ENCODE results near the gene PIK3R4.

Gene PIK3R4

DNA sequence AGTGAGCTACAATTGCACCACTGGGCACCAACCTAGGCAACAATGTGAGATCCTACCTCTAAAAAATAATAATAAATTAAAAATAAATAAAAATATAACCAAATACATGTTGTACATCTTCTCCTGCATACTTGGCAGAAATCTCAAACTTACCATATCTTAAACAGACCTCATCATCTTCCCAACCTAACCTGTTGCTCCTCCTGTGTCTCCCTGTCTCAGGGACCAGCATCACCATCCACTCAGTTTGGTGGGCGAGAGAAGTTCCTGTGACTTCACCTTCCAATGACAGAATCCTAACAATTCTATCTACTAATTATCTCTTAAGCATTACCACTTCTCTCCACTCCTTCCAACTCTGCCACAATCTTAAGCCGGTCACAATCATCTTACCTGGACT lies 3.3 kb downstream of the PIK3R4 start:
- in situ Hi-C loops (cut with MboI; ENCODE audit: low sequenced_read_pairs) = no loop called here

DNA sequence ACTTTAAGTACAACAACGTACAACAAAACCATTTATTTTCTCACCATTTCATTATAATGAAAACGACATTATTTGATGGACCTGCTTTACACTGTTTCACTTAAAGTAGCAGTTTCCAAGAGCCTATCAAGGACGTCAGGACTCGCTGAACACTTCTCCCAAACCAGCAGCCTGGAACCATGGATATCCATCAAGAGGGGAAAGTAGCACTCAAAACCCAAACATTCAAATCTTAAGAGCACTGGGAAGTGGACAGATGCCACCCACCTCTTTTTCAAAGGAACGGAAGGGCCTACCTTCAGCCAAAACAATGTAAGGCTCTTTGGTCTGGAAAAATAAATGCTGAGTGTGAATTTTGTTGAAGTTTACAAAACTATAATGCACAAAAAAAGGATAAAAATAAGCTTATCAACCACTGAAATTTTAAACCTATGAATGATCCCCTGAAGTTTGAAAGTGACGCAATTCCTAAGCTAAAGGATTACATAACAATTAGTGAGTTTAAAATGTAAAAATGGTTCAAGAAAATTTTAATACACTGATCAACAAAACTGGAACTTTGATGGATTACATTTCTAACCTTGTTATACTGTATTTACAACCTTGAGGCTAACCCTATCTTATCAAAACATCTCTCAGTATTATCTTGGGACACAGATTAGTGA lies 4.6 kb downstream of the PIK3R4 start:
- in situ Hi-C loops (cut with MboI; ENCODE audit: low sequenced_read_pairs) = no loop called here

DNA sequence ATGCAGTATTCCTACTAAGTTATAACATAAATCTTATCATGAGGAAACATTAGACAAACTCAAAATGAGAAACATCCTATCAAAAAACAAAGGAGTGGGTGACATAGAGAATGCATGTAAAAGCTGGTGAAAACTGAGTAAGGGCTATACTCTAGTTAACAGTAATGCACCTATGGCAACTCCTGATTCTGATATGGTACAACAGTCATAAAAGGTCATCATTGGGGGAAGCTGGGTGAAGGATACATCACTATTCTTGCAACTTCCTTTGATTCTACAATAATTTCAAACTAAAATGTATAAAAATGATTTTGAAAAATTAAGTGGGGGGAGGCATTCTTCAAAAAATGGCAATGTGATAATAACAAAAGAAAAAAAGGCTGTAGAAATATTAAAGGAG lies 6.8 kb downstream of the PIK3R4 start:
- in situ Hi-C loops (cut with MboI; ENCODE audit: low sequenced_read_pairs) = no loop called here

DNA sequence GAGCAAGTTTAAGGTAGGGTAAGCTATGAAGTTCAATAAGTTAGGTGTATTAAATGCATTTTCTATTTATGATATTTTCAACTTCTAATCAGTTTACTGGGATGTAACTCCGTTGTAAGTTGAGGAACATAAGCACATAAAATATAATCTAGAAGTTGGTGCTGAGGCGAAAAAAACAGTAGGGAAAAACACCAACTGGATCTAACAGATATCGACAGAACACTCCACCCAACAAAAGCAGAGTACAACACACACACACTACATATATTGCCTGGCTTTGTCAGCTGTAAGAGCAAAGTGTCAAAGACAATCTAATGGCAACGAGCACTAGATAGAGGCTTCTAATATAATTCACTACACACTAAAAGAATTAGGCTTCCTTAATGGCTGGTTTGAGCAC lies 8.4 kb downstream of the PIK3R4 start:
- in situ Hi-C loops (cut with MboI; ENCODE audit: low sequenced_read_pairs) = no loop called here

DNA sequence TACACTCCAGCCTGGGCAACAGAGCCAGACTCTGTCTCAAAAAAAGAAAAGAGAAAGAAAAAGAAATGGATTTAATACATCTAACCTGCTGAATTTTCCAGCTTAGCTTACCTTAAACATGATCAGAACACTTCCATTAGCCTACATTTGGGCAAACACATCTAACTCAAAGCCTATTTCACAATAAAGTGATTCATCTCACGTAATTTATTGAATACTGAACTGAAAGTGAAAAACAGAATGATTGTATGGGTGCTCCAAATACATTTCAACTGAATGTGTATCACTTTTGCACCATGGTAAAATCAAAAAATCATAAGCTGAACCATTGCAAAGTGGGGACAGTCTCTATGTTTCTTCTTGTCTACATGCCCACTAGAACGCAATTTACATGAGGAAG lies 9.0 kb downstream of the PIK3R4 start:
- in situ Hi-C loops (cut with MboI; ENCODE audit: low sequenced_read_pairs) = no loop called here

DNA sequence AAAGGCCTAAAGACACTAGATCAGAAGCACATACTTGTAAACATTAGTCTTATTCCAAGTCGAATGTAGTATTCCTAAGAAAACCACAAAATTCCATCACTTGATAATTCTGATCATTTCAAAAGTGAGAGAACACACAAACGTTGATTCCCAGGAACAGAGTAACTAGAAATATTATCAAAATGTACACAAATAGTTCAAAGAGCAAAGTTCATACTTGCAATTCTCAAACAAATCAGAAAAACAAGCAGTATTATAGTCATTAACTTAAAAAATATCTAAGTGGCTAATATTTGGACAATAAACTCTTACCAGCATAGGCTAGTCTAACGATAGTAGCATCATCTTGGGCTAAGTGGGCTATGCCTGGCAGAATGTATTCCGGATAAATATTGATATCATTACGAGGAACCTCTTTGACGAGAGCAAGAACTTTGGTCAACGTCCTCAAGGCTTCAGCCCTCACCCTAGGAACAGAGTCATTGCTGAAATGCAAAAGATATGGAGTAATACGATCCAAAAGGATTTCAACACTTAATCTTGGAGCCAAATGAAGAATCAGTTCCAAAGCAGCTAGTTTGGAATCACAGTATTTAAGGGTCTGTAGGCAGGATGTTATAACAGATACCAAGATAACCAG lies 13.3 kb downstream of the PIK3R4 start:
- in situ Hi-C loops (cut with MboI; ENCODE audit: low sequenced_read_pairs) = no loop called here

DNA sequence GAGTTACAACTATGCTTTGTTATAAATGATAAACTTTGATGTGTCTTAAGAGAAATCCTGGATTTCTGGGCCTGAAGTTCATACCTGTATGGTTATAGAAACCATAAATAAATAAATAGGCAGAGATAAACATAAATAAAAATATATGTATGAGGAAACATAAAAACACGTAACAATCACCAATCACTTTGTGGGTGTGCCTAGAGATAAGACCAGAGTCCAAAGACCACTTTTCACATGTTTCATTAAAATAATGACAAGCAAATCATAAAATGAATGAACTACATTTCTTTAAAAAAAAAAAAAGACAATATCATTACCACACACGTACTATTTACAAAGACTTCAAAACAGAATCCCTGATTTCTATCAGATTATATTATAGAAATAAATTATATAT lies 14.1 kb downstream of the PIK3R4 start:
- in situ Hi-C loops (cut with MboI; ENCODE audit: low sequenced_read_pairs) = no loop called here

DNA sequence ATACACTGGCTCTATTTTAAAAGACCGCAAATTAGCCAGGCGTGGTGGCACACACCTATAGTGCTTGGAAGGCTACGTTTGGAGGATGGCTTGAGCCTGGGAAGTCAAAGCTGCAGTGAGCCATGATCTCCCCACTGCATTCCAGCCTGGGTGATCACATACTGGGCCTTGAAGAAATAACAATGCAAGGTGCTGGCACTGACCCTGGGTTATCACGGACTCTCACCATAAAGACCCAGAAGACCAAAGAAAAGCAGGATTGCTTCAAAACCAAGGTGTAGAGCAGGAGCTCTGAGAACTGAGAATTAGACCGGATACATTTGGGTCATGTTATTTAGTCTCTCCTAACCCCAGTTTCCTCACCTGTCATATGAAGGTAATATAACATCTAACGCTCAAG lies 14.8 kb downstream of the PIK3R4 start:
- in situ Hi-C loops (cut with MboI; ENCODE audit: low sequenced_read_pairs) = no loop called here

DNA sequence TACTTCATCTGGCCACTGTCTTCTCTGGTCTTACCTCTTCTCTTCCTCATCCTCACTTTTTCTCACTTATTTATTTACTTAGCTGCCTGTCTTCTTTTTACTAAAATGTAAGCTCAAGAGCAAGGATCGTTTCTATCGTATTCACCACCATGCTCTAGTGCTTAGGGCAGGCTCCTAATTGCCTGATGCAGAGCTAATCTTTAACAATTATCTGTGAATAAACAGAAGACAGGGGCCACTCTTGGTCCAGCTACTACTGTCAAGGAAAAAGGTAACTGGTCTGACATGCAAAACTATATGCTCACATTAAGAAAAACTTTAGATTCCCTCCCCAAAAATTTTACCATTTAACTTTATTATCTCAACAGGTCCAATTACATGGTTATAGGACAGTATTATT lies 17.5 kb downstream of the PIK3R4 start:
- in situ Hi-C loops (cut with MboI; ENCODE audit: low sequenced_read_pairs) = no loop called here

DNA sequence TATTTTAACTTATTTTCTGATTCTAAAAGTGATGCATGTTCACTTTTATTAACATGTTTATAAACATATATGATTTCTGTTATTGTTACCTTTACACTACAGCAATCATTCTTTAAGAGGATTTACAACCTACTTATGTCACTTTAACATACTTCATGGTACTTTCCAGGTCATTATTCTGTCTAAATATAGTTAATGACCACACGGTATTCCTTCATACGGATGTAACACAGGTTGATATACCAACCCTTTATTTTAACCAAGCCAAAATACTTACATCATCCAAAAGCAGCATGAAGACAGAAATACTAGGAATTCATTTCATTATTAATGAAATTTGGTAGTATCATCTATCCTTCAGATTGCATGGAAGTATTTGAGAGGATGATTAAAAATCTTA lies 18.6 kb downstream of the PIK3R4 start:
- in situ Hi-C loops (cut with MboI; ENCODE audit: low sequenced_read_pairs) = no loop called here

DNA sequence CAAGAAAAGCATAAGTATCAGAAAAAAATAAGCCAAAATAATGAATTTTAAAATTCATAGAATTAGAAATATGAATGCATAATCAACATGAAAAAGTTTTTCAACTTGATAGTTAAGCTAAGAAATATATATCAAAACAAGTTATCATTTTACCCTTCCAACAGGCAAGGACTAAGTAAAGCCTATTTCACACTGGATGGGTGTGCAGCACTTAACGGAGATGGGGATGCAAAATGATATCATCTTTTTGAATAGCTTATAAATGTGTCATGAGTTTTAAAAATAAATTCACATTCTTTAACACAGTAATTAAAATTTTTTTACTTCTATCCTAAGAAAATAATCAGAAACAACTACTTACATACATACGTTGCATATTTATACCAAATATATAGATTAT lies 20.9 kb downstream of the PIK3R4 start:
- in situ Hi-C loops (cut with MboI; ENCODE audit: low sequenced_read_pairs) = no loop called here

DNA sequence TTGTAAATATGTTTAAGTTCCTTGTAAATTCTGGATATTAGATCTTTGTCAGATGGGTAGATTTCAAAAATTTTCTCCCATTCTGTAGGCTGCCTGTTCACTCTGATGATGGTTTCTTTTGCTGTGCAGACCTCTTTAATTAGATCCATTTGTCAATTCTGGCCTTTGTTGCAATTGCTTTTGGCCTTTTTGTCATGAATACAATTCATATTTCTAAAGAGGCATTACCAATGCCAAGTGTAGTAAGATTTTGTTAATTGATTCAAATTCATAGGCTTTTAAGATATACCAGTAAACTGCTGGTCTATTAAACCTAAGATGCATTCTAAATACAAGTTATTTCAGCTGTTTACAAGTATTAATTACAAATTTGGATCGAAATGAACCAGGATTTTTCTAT lies 31.0 kb downstream of the PIK3R4 start:
- in situ Hi-C loops (cut with MboI; ENCODE audit: low sequenced_read_pairs) = no loop called here

DNA sequence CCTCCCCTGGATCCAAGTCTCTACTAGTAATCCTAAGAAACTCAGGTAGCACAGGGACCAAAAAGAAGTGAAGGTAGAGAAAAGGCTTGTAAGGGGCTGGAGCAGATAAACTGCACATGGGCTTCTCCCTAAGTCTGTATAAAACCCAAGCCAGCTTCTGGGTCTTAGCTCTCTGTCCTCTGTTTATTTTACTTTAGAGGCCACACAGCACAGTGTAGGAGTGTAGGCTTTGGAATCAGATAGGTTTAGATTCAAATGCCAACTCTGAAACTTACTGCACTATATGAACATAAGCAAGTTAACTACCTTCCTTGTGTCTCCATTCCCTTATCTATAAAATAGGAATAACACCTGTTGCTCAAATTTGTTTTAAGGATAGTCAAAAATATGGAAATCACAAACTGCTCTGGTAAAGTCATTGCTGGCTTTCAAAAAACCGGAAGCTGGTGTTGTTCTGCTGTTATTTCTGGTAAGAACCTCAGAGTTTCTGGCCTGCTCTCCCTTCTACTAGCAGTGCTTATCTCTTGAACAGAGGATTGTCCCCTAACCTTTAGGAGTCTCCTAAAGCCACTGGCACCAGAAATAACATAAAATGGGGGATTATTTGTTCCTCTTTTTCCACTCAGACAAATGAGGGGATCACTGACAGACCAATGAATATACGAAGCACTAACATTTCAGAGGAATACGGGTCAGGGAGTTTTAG lies 33.8 kb downstream of the PIK3R4 start:
- in situ Hi-C loops (cut with MboI; ENCODE audit: low sequenced_read_pairs) = no loop called here

DNA sequence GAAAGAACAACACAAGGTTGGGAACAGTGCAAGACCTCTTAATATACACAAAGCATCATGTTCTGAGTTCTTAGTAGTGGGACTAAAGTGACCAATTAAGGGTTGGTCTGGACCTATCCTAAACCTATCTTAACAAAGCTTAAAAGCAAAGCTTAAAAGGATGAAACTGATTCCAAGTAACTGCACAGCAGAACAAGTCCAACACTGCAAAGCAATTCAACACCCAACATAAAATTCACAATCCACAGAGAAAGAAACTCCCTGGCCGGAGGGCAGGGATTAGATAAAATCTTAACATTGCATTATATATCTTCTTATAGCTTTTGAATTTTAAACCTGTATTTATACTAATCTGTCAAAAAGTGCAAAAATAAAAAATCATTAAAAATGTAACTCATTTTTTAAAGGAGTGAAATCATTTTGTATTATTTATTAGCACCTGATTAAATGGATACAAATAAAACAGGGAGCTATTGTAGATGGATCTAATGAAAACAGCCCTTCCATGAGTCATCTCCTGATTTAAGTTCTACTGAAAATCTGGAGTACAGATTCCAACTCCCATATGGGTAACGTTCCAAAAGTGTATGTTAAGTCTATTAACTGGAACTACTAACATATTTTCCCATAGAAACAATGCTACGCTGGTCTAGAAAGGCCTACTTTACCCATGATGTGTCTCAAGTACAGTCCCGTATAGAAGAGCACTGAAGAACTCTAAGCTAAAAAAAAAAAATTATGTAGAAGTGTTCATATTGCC lies 34.9 kb downstream of the PIK3R4 start:
- in situ Hi-C loops (cut with MboI; ENCODE audit: low sequenced_read_pairs) = no loop called here

DNA sequence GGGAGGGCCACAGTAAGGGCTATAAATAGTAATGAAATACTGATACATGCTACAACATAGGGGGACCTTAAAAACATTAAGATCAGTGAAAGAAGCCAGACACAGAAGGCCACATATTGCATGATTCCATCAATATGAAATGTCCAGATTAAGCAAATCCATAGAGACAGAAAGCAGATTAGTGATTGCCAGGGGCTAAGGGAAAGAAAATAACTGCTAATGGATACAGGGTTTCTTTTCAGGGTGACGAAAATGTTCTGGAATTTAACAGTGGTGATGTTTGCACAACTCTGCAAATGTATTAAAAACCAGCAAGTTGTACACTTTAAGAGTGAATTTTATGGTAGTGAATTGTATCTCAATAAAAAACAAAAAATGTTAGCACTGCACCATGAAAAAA lies 37.0 kb downstream of the PIK3R4 start:
- in situ Hi-C loops (cut with MboI; ENCODE audit: low sequenced_read_pairs) = no loop called here

DNA sequence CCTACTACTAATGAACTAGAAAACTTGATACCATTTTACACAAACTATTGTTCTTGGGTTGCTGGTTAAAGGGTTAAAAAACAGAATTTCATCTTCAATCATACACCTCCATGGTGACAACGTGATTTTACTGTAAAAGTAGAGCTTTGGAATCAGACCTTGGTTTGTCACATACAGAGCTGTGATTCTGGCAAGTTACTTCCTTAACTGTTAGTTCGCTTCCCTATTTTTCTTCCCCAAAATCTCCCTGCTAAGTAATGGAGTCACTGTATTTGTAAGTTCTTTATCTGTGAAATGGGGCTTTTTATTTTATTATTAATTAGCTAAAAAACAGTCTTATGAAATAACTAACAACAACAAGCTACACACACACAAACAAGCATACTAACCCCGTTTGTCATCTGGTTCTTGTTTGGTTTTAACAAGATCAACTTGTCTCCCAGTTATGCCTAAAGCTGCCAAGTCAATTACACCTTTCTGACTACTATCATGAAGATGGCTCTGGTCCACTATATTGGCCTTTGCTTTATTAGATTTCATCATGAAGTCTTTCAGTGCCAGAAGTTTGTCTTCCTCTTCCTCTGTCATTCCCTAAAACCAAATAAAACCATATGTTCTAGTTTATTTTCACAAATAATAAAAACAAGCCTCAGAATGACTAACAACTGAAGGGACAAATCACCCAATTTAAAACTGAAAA lies 38.6 kb downstream of the PIK3R4 start:
- in situ Hi-C loops (cut with MboI; ENCODE audit: low sequenced_read_pairs) = no loop called here

DNA sequence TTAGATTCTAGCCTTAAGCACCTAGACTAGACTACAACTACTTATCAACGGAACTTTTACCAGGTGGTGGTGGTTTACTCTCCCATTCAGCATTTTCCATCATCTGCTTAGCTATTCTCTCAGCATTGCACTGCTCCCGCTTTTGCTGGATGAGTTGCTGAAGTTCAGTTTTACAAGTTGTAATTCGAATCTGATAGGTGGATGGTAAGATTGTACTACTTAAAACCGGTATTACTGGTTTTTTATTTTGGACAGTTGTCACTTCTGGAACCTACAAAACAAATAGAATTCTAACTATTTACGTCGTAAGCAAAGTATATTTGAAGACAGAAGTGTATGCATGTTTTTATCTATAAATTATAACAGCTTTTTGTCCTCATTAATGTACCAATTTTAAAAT lies 41.1 kb downstream of the PIK3R4 start:
- in situ Hi-C loops (cut with MboI; ENCODE audit: low sequenced_read_pairs) = no loop called here

DNA sequence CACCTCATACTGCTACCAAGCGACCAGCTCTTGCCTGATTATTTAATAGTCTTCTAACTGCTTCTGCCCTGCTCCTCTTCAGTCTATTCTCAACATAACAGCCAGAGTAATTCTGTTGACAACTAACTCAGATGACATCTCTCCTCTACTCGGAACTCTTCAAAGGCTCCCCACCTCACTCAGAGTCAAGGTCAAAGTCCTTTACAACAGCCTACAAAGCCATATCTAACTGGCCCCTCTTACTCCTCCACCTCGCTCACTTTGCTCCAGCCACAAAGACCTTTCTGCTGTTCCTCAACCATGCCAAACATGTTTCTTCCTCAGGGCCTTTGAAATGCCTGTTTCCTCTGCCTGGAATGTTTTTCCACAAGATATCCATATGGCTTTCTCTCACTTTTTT lies 43.6 kb downstream of the PIK3R4 start:
- in situ Hi-C loops (cut with MboI; ENCODE audit: low sequenced_read_pairs) = no loop called here

DNA sequence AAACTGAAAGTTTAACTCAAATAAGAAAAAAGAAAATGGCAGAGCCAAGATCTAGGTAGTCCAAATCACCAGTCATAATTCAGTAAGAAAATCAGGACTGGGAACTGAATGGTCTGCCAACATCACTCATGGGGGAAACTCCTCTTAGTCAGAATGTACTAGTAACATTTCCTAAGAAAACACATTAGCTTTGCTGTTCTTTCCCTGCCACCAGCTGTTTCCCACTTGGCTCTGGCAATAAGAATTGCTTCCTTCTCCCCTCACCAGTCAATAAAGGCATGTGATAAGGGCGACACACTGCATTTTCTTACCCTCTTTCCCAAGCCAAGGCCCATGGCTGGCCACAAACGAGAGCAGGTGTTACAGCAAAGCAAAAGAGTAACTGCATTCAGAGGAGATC lies 46.1 kb downstream of the PIK3R4 start:
- in situ Hi-C loops (cut with MboI; ENCODE audit: low sequenced_read_pairs) = no loop called here

DNA sequence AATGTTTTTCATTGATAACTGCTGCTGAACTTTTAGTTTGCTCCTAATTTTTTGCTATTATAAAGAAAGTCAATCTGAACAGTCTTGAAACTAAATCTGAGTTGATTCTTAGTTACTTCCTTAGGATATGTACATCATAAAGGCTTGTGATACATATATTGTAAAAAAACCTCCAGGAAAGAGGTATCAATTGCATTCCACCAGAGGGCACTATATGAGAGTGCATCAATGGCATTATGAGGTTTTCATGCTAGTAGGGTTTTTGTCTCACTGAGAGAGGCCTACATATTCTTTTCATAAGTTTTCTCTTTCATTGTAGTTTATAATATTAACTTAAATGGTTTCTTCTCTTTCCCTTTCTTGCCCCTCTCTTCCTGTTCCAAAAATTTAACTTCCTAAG lies 46.9 kb downstream of the PIK3R4 start:
- in situ Hi-C loops (cut with MboI; ENCODE audit: low sequenced_read_pairs) = no loop called here

DNA sequence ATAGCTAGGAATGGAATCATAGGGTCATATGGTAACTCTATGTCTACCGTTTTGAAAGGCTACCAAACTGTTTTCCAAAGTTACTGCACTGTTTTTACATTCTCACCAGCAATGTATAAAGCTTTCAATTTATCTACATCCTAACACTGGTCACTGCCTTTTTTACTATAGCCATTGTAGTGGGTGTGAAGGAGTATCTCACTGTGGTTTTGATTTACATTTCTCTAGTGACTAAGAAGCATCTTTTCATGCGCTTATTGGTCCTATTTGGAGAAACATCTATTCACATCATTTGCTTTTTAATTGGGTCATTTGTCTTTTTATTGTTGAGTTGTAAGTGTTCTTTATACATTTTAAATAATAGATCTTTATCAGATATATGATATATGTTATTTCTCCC lies 53.3 kb downstream of the PIK3R4 start:
- in situ Hi-C loops (cut with MboI; ENCODE audit: low sequenced_read_pairs) = no loop called here

Data from HL-60/S4 (cell line).